Measurements from ENCODE around the gene BTBD9. TPM values are rescaled to one million over a fixed set of nuclear protein-coding genes. Genes with fewer than 3 reads are reported as not detected.

BTBD9 gene
- total RNA-seq, 4 donors from 2014 or later, result 5.5 to 14.1 (median 6.3) TPM

- Histone ChIP-seq H3K27me3 (no peaks in the 10 kb centered on the region), H3K4me3 (no peak overlapping the region), H3K36me3 (no peaks in the 10 kb centered on the region), H3K9me3 (no peaks in the 10 kb centered on the region), H3K27ac (no peak overlapping the region), H3K4me1 (peaks cover 9 to 11% of the 10 kb centered on the region in 2 donors)
- in situ Hi-C loops (cut with MboI; ENCODE audit: low sequenced_read_pairs in 4 of 4), result no loop called here
- intact Hi-C loops (cut with DNase I; ENCODE audit: low total_unique reads), result no loop called here
- TF ChIP-seq CTCF (IDR thresholded peaks at IDR 0.05 in 4 of 5, conservative IDR thresholded peaks at IDR 0.05 in 1 of 5), result no peak
- TF ChIP-seq POLR2A (IDR thresholded peaks at IDR 0.05), result no peak
- no peak for ATAC-seq
- no peak for DNase-seq
Measured at GRCh38 chr6:38599966-38600550, 39.7 kb downstream of the BTBD9 start.

- TF ChIP-seq POLR2A (IDR thresholded peaks at IDR 0.05) (no peak), CTCF (IDR thresholded peaks at IDR 0.05 in 4 of 5, conservative IDR thresholded peaks at IDR 0.05 in 1 of 5) (no peak)
Measured at GRCh38 chr6:38599261-38599660, 40.5 kb downstream of the BTBD9 start.

GRCh38 chr6:38593998-38594665 lies 45.6 kb downstream of the BTBD9 start:
- ATAC-seq, result no peak
- no peak overlapping the region for H3K4me3 ChIP-seq
- H3K9me3 ChIP-seq, result no peaks in the 10 kb centered on the region
- in situ Hi-C loops (cut with MboI; ENCODE audit: low sequenced_read_pairs in 4 of 4) (no loop called here), intact Hi-C loops (cut with DNase I; ENCODE audit: low total_unique reads) (no loop called here)
- H3K27me3 ChIP-seq, result no peaks in the 10 kb centered on the region
- TF ChIP-seq CTCF (IDR thresholded peaks at IDR 0.05 in 4 of 5, conservative IDR thresholded peaks at IDR 0.05 in 1 of 5) (no peak), POLR2A (IDR thresholded peaks at IDR 0.05) (no peak)
- no peak for DNase-seq
- H3K27ac ChIP-seq, result no peak overlapping the region
- H3K4me1 ChIP-seq, result no peaks in the 10 kb centered on the region
- H3K36me3 ChIP-seq, result peaks cover 0 to 20% of the 10 kb centered on the region in 2 donors

More at GRCh38 chr6:38599261-38599660, 40.5 kb downstream of the BTBD9 start:
- Histone ChIP-seq H3K4me3 (no peak overlapping the region), H3K27ac (no peak overlapping the region), H3K27me3 (no peaks in the 10 kb centered on the region), H3K4me1 (peaks cover 9% of the 10 kb centered on the region in 2 donors), H3K36me3 (no peaks in the 10 kb centered on the region), H3K9me3 (no peaks in the 10 kb centered on the region)
- no peak for ATAC-seq
- intact Hi-C loops (cut with DNase I; ENCODE audit: low total_unique reads), result no loop called here
- in situ Hi-C loops (cut with MboI; ENCODE audit: low sequenced_read_pairs in 4 of 4), result no loop called here
- no peak for DNase-seq

- ATAC-seq (no peak), DNase-seq (no peak)
- intact Hi-C loops (cut with DNase I; ENCODE audit: low total_unique reads) (no loop called here), in situ Hi-C loops (cut with MboI; ENCODE audit: low sequenced_read_pairs in 4 of 4) (no loop called here)
- H3K4me1 ChIP-seq, result peaks cover 0 to 6% of the 10 kb centered on the region in 2 donors
- no peaks in the 10 kb centered on the region for H3K27me3 ChIP-seq
- no peaks in the 10 kb centered on the region for H3K9me3 ChIP-seq
- peaks cover 0 to 20% of the 10 kb centered on the region in 2 donors for H3K36me3 ChIP-seq
- no peak overlapping the region for H3K27ac ChIP-seq
- TF ChIP-seq CTCF (IDR thresholded peaks at IDR 0.05 in 4 of 5, conservative IDR thresholded peaks at IDR 0.05 in 1 of 5) (no peak), POLR2A (IDR thresholded peaks at IDR 0.05) (no peak)
- no peak overlapping the region for H3K4me3 ChIP-seq
Measured at GRCh38 chr6:38593409-38593808, 46.3 kb downstream of the BTBD9 start.
